ENCODE measurements around the gene PRDM12. TPM values are rescaled to one million over a fixed set of nuclear protein-coding genes. Genes with fewer than 3 reads are reported as not detected.
A peak's percentile ranks its signal among the peaks of the same experiment; 100 is the strongest.

PRDM12 gene
- total RNA-seq, 1 donor from 2014 or later: not detected

DNA sequence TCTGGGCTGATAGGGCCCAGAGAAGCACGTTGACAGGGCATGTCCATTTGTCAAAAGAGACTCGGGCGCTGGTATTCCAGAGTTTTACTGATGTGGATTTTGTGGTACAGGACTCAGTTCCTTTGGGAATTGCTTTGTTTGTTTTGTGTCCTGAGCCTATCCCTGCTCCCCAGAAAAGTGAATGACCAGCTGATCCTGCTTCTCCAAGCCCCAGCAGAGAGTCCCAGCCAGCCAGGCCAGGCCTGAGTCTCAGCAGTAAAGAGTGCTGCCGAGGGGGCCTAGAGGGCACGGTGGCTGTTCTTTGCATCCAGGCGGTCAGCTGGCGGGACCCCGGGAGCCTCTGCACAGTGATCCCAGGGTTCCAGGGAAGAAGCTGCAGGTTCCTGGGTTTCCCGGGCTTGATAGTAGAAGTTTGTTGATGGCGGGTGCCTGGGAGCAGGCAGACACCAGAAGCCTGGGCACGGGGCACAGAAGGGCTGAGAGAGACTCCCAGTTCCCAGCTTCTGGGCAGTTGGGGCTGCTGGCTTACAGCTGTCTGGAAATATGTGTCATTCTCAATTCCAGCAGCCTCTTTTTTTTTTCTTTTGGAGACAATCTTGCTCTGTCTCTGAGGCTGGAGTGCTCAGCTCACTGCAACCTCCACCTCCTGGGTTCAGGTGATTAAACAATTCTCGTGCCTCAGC lies 8.7 kb downstream of the PRDM12 start:
- no peak overlapping the region for H3K27ac ChIP-seq
- no peaks in the 10 kb centered on the region for H3K27me3 ChIP-seq
- intact Hi-C loops (cut with DNase I): no loop called here
- H3K4me3 ChIP-seq: no peak overlapping the region
- DNase-seq (ENCODE audit: low spot score in 2 of 2): no peak
- no peaks in the 10 kb centered on the region for H3K9me3 ChIP-seq
- no peaks in the 10 kb centered on the region for H3K36me3 ChIP-seq
- H3K4me1 ChIP-seq: no peaks in the 10 kb centered on the region
- TF ChIP-seq, protein P1, sequence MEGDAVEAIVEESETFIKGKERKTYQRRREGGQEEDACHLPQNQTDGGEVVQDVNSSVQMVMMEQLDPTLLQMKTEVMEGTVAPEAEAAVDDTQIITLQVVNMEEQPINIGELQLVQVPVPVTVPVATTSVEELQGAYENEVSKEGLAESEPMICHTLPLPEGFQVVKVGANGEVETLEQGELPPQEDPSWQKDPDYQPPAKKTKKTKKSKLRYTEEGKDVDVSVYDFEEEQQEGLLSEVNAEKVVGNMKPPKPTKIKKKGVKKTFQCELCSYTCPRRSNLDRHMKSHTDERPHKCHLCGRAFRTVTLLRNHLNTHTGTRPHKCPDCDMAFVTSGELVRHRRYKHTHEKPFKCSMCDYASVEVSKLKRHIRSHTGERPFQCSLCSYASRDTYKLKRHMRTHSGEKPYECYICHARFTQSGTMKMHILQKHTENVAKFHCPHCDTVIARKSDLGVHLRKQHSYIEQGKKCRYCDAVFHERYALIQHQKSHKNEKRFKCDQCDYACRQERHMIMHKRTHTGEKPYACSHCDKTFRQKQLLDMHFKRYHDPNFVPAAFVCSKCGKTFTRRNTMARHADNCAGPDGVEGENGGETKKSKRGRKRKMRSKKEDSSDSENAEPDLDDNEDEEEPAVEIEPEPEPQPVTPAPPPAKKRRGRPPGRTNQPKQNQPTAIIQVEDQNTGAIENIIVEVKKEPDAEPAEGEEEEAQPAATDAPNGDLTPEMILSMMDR (IDR thresholded peaks at IDR 0.05): no peak

DNA sequence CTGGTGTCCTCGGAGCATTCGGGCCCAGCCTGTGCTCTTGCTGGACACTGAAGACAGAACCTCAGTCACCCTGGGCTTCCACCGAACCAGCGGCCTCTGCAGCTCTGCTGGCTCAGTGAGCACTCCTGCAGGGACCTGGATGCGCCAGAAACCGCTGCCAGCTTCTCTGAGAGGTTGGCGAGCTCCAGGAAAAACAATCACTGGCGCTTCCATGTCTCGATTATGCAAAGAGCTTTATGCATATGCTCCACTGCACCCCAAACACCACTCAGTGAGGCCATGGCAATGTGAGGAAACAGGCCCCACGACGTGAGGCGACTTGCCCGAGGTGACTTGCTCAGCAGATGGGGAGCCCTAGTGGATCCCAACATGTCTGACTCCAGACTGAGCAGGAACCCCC lies 11.0 kb downstream of the PRDM12 start:
- no peak overlapping the region for H3K27ac ChIP-seq
- no peaks in the 10 kb centered on the region for H3K4me1 ChIP-seq
- no peaks in the 10 kb centered on the region for H3K9me3 ChIP-seq
- intact Hi-C loops (cut with DNase I): no loop called here
- no peaks in the 10 kb centered on the region for H3K36me3 ChIP-seq
- no peak for DNase-seq (ENCODE audit: low spot score in 2 of 2)
- H3K4me3 ChIP-seq: no peak overlapping the region
- H3K27me3 ChIP-seq: no peaks in the 10 kb centered on the region
- TF ChIP-seq, protein P1 (IDR thresholded peaks at IDR 0.05): no peak

DNA sequence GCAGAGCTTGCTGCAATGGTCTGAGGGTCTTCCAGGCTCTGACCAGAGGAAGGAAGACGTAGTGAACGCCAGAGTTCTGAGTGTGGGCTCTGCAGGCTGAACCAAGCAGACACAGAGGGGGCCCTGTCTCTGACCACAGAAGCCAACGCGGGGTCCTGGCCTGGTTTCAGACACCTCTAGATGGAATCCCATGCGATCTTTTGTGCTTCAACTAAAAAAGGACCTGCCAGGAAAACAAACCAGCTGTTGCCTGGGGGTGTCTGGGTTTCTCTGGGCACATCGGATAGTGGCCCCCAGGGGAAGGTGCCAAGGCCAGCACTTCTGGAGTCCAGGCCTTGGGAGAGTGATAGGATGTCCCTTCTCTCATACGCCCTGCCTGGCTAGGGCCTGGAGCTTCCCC lies 12.9 kb downstream of the PRDM12 start:
- DNase-seq (ENCODE audit: low spot score in 2 of 2): no peak
- TF ChIP-seq, protein P1 (IDR thresholded peaks at IDR 0.05): no peak
- peaks cover 2 to 9% of the 10 kb centered on the region in 2 donors for H3K4me1 ChIP-seq
- no peak overlapping the region for H3K4me3 ChIP-seq
- H3K9me3 ChIP-seq: no peaks in the 10 kb centered on the region
- no peaks in the 10 kb centered on the region for H3K36me3 ChIP-seq
- H3K27ac ChIP-seq: no peak overlapping the region
- intact Hi-C loops (cut with DNase I): no loop called here
- no peaks in the 10 kb centered on the region for H3K27me3 ChIP-seq

DNA sequence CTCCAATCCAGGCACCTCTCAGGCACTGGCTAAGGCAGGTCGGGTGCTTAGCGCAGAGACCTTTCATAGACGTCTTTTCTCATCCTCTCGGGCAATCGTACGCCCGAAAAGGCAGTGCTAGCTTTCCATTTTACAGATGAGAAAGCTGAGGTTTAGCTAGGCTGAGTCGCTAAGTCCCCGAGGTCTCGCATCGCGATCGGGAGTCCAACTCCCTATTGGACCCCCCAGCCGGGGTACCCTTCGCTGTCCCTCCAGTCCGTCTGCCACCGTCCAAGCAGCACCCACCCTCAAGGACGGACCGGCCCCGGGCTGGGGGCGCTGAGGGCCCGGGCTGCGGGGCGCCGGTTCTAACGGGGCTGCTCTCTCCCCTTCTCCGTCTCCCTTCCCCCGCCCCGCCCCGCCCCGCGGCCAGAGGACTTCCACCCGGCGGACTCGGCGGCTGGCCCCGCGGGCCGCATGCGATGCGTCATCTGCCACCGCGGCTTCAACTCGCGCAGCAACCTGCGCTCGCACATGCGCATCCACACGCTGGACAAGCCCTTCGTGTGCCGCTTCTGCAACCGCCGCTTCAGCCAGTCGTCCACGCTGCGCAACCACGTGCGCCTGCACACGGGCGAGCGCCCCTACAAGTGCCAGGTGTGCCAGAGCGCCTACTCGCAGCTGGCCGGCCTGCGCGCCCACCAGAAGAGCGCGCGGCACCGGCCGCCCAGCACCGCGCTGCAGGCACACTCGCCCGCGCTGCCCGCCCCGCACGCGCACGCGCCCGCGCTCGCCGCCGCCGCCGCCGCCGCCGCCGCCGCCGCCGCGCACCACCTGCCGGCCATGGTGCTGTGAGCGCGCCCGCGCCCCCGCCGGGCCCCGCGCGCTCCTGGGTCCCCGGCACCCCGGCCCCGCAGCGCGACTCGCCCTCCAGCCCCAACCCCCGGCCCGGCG lies 16.7 kb downstream of the PRDM12 start:
- no peaks in the 10 kb centered on the region for H3K36me3 ChIP-seq
- peak overlapping the region; percentile 60 to 77 for H3K4me3 ChIP-seq
- no peaks in the 10 kb centered on the region for H3K27me3 ChIP-seq
- H3K4me1 ChIP-seq: peaks cover 2 to 11% of the 10 kb centered on the region in 2 donors
- DNase-seq (ENCODE audit: low spot score in 2 of 2): peak; percentile 23 to 86
- intact Hi-C loops (cut with DNase I): loop anchor here (10.0 kb wide), 1 partner anchor 1674 kb away; the partner anchor contains the start of gene SETX
- H3K27ac ChIP-seq: no peak overlapping the region
- no peaks in the 10 kb centered on the region for H3K9me3 ChIP-seq
- TF ChIP-seq, protein P1 (IDR thresholded peaks at IDR 0.05): no peak

DNA sequence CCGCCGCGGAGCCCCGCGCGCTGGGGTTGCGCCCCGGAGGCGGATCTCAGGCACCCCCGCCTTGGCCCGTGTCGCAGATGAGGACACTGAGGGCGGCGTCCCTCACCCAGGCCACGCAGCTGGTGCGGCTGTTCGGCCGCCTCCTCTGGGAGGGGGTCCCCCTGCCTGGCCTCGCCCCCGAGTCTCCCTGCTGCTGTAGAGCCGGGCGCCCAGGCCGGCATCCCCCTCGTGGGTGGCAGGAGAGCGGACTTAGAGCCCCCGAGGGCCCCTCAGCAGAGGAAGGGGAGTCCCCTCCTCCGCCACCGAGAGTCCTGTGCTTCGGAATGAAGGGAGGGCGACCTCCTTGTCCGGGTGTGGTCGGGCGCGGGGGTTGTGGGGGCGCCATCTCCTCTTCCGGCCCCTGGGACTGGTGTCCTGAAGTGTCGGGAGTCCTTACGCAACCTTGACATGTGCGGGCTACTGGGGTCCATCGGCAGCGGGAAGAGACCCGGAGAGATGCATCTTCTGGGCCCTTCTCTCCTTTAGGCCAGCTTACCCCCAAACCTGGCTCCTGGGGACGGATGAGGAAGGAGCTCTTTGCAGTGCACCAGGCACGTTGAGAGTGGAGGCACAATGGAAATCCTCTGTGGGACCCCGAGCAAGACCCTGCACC lies 17.5 kb downstream of the PRDM12 start:
- intact Hi-C loops (cut with DNase I): loop anchor here (1.0 to 10.0 kb wide), 2 partner anchors 221 to 1673 kb away; partner anchors contain the start of gene SETX
- Histone ChIP-seq H3K27me3 (no peaks in the 10 kb centered on the region), H3K9me3 (no peaks in the 10 kb centered on the region), H3K4me3 (peak overlapping the region; percentile 60 to 77), H3K36me3 (no peaks in the 10 kb centered on the region), H3K4me1 (peaks cover 2 to 11% of the 10 kb centered on the region in 2 donors), H3K27ac (no peak overlapping the region)
- no peak for DNase-seq (ENCODE audit: low spot score in 2 of 2)
- TF ChIP-seq, protein P1 (IDR thresholded peaks at IDR 0.05): no peak

Data from ascending aorta (tissue), 2 donors.